ENCODE results near the gene RBM19.

RBM19 gene

DNA sequence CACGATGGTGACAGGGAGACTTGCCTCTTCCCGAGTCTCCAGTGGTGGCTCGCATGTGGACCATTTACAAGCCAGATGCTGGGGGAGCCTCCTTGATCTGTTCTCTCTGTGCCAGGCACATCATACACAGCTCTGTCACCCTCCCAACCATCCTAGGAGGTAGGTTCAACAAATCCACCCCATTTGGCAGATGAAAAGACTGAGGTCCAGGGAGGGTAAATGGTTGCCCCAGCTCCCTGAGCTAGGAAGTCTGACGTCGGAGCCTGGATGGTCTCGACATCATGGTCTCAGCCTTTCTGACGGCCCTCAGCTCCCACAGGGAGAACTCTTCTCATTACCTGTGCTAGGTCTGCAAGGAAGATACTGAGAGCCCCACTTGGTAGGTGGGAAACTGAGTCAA, 189.6 kb downstream of the RBM19 start:
- no peak for DNase-seq (ENCODE audit: low read depth in 2 of 2)

DNA sequence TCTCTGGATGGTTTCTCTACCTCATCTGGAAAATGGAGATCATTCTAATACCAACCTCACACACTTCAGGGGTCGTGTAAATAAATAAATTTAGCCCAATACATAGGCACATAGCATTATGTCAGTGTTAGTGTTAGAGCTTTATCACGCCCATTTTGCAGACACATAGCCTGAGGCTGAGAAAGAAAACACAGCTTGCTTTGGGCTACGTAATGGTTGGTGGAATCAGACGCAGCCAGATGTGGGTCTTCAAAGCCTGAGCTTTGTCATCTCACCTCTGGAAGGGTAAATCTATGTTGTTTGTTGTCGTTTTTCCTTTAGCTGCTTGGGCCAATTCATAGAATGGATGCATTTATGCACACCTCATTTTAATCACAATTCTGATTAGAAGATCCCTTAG, 191.6 kb downstream of the RBM19 start:
- no peak for DNase-seq (ENCODE audit: low read depth in 2 of 2)

DNA sequence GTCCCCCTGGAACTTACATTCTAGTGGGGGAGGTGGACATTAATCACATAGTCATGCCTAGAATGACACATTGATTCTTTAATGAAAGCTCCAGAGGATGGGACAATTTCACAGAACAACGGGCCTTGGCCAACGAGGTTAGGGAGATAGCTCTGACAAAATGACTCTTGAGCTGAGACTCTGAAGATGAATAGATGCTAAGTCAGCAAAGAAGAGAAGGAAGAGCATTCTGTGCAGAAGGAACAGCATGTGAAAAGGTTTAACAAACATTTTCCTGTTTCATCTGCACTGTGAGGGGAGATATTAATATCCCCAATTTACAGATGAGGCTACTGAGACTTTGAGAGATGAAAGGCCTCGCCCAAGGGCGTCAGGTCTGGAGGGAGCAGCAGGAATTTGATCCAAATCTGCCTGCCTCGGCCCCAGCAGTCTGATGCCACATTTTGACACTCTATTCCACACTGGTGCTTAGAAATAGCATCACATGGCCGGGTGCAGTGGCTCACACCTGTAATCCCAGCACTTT, 193.6 kb downstream of the RBM19 start:
- no peak for DNase-seq (ENCODE audit: low read depth in 2 of 2)

DNA sequence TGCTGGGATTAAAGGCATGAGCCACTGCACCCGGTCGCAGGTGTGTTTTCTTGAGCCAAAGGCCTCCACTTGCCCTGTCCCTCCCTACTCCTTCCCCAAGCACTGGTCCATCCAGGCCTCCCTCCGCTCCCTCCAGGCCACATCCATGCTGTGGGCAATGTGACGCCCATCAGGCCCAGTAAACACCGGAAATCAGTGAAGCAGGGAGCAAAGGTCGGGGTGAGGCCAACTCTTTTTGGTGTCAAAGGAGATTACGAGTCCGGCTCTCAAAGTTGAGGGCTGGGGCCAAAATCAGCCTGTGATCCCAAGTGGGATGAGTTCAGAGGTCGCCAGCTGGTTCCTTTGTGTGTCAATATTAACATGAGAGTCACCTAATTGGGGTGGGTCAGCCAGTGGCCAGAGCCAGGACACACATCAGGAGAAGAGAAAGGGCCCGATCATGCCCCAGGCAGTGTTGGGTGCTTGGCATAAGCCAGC, 195.7 kb downstream of the RBM19 start:
- DNase-seq (ENCODE audit: low read depth in 2 of 2): no peak

DNA sequence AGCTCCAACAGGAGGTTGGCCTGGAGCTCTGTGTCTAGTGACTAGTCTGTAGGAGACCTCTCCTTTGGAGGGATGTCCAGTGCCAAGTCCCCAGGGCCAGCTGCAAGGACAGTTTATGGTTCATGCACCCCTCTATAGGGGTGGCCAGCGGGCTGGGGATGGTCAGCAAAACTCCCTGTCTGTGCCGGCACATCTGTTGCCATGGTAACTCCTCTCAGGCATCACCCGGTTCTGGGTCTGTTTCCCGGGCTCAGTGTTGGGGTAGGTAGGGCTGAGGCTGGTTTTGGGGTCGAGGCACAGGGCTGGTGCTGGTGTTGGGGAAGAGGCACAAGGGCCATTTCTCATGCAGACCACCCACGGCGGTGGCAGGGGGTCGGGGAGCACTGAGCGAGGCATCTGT, 196.8 kb downstream of the RBM19 start:
- no peak for DNase-seq (ENCODE audit: low read depth in 2 of 2)

DNA sequence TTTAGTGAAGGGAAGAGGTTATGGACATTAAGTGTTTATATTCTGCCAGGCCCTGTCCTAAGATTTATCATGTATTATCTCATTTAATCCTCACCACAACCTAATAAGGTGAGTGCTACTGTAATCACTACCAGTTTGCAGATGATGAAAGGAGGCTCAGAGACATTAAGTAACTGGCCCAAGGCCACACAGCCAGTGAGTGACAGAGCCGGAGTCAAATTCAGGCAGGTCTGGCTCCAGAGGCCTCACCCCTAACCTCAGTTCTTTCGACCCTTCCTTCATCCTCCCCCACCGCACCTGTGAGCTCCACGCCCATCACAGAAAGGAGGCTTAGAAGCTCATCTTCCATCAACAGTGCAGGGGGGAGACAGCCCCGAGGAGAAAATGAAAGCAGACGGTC, 197.3 kb downstream of the RBM19 start:
- no peak for DNase-seq (ENCODE audit: low read depth in 2 of 2)

DNA sequence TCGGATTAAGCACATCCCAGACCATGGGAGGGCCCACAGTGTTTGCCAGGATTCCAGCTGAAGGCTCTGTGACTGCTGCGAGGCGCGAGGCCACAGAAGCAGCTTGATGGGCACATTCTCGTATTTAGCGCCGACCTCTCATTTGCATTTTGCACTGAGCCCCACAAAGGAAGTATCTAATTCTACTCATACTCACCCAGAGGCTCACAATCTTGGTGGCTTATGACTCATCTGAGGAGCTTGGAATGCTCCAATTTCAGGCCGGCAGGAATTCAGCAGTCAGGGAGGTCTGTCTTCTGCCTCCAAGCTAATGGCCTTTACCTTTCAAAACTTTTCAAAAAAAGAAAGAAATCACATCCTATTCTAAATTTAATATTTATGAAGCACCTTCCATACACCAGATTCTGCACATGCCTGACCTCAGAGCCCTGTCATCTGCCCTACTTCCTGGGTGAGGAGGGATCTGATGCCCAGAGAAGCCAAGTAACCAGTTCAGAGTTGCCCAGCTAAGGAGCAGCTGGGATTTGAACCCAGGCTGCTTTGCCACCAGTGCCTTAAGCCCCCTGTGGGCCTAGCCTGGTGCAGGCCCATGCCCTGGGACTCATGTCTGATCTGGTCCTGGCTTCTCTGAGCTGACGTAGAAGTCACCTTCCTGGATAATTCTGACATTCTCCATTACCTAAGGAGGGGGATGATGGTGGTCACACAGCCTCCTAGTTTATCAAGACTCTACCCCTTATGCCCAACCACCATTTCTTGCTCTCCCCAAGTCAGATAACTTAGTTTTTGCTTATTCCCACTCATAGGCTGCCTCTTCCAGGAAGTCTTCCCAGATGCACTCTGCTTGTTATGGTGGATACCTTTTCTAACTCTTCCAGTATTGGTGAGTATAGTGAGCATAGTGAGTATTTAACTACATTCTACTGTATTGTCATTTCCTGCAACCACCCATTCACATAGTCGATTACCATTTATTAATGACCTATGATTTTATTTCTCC, 198.9 kb downstream of the RBM19 start:
- no peak for DNase-seq (ENCODE audit: low read depth in 2 of 2)
